Measurements from ENCODE around the gene PRG2.

PRG2 gene

DNA sequence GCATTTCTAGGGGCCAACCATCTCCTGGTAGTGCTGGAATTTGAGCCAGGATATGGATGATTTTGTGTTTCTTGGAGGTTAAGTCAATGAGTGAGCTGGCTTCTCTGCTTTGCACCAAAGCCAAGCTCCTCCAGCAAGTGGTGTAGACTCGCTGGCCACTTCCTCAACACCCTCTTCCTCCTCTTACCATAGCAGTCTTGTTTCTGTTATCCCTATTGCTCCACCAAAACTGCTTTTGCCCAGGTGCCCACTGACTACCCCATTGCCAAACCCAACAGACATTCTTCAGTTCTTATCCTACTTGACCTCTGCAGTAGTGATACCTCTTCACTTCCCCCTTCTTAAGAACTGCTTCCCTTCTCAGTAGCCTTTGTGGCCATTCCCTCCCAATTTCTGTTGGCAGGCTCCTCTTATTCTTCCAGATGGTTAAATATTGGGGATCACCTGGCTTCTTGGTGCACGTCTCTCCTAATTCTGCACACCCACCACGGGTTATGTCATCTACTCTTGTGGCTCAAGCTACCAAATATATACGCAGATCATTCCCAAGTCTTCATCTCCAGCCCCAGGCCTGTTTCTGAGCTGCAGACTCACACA, 7.0 kb upstream of the PRG2 start:
- in situ Hi-C loops (cut with MboI; ENCODE audit: low sequenced_read_pairs) = no loop called here

DNA sequence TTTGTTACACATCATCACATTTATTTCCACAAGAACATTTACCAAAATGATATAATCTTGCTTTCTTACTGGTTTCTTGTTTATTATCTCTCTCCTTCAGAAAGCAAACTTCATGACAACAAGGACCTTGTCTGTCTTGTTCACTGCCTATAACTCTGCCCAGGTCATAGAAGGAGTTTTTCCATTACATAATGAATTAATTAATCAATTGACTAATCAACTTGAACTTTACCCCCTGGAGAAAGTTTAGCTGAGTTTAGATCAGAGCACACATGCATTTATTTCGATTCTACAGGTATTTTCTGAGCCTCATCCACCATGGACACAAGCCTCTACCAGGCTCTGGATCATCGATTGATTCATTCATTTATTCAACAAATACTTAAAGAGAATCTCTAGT, 6.3 kb upstream of the PRG2 start:
- in situ Hi-C loops (cut with MboI; ENCODE audit: low sequenced_read_pairs) = no loop called here

DNA sequence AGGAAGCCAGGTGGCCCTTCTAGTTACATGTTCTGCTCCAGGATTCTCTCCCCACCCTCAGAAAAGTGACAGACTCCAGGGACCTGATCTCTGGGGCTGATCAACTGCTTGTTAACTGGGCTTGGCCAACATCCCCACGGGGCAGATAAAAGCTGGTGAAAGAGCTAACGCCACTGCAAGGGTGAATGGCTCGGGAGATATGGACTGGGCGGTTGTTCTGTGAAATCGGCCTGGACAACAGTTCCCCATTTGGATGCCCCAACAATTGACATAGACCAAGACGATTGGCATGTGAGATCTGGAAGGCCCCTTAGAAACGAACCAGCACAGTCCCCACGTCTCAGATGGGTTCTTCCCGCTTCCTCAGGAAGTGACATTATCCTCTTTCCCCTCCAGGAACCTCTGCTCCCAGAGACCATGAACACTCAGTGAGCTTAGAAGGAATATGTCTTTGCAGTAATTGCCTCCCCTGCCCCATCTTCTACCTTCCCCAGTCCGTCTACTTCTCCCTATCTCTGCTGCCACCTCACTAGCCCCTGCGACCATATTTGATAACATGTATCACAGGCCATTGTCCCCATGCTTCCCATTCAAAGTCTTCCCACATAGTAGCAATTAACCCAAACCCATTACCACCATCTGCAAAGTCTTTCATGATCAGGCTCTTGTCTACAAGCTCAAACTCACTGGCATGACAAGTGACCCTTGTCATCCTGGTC, 5.6 kb upstream of the PRG2 start:
- in situ Hi-C loops (cut with MboI; ENCODE audit: low sequenced_read_pairs) = no loop called here

DNA sequence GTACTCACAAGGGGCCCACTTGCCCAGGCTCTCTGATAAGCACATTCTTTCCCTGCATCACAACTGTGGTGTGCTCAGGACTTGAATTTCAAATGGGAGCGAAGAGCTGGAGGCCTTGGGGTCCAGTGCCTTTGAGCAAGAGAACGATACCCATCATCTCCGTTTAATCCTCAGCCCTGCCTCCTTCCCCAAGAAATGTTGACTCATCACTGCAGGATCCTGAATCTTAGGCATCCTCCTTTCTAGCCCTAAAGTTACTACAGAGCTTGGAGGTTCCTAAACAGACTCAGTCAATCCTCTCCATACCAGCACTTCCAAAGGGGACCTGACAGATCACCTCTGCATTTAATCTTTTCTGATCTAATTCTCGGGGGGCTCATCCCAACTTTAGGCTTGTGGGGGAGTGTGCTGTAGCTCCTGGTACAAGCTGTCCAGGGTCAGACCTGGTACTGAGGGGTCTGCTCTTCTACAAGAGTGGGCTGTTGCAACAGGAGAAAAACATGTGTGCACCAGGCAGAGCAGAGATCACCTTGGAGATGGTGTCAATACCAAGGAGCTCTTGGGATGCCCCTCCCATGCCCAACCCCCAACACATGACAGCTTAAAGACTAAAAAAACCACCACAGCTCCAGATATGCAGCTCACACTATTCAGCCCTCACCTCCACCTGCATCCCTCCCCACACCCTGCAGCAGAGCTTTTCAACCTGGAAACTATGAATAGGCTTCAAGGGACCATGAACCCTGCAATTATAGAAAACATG, 3.9 kb upstream of the PRG2 start:
- in situ Hi-C loops (cut with MboI; ENCODE audit: low sequenced_read_pairs) = no loop called here

DNA sequence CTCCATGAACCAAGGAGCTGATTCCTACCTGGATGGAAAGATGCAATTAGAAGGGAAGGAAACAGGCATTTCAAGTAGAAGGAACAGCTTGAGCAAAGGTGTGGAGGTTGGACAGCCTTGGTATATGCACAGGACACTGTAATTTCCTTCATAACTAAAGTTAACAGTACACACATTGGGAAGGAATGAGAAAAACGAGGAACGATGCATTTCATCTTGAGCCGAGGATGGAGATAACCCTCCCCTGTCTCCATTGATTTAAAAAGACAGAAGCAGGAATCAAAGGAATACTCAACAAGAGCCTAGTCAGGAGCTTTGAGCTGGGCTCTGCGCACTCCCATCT, 2.3 kb upstream of the PRG2 start:
- in situ Hi-C loops (cut with MboI; ENCODE audit: low sequenced_read_pairs) = no loop called here

DNA sequence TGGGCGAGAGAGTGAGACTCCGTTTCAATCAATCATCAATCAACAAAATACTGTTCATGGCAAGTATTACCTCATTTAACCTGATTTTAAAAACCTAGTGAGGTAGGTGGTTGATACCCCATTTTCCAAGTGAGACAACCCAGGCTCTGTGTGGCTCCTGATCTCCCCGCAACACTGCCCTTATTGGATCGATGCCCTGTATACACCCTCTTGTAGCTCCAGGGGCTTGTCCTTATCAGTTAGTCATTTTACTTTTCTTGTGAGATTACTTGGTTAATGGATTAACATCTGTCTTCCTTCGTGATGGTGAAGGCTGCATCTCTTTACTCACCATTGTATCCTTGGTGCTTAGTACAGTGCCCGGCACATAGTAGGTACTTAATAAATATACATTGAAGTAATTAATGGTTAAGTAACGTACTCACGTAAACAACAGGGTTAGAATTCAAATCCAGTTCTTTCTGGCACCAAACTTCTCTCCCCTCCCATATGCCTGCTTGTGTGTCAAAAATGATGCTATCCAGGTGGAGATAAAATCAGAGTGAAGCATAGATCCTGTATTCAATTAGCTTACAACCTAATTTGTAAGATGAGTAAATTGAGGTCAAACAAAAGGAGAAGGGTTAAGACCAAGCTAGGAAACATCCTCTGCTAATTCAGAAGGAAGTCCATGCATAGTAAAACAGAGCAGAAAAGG, 1.8 kb upstream of the PRG2 start:
- in situ Hi-C loops (cut with MboI; ENCODE audit: low sequenced_read_pairs) = no loop called here

DNA sequence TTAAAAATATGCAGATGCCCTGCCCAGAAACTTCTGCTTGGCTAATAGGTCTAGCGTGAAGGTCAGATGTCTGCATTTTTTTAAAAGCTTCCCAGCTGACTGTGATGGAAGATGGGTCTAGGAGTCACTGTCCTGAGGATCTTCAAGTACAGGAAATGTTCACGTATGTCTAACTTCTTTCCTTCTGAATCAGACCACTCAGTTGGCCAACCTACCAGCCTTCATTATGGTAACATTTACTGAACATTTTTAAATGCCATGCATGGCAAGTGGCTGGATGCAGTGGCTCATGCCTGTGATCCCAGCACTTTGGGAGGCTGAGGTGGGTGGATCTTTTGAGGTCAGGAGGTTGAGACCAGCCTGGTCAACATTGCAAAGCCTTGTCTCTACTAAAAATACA, 1.1 kb upstream of the PRG2 start:
- in situ Hi-C loops (cut with MboI; ENCODE audit: low sequenced_read_pairs) = no loop called here

DNA sequence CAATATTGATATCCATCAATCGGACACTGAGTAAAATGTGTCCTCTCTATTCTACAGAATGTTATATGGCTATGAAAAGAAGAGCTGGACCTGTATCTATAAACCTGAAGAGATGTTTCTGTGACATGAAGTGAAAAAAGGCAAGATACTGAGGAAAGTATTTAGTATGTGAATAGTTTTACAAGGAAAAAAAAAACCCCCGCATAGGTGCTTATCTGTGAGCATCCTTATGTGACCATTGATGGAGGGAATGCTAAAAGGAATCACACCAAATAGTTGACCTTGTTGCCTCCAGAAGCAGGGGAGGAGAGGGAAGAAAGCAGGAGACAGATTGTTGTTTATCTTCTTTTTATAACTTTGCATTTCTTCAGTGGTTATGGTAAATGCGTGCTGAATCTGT, 661 bp upstream of the PRG2 start:
- in situ Hi-C loops (cut with MboI; ENCODE audit: low sequenced_read_pairs) = no loop called here

DNA sequence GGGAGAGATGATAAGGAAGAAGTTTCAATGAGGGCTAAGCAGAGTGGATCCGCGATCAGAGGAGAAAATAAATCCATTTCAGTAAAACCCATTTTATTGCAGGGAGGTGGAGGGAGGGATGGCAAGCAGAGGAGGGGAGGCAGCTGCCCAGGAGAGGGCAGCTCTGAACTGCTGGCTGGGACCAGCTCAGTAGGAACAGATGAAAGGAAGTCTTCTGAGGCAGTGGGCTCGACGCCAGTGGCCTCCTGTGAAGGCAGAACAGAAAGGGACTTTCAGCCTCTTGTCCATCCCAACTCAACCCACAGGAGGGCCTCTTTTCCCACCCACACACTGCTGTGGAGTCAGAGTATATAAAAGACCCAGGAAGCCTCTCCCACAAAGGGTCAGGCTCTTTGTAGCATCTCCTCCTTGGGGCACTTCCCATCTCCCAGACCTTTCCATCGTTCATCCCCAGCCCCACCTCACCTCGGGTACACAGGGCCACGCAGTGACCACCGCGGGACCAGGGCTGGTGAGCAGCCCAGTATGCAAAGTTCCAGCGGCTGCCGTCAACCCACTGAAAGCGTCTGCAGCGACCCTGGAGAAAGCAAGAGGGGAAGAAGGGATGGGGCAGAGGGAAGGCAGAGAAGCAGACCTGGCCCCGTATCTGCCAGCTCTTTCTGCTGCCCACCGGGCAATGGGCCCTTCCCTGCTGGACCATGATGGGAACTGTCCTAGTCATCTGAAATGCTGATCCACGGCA, 3.0 kb downstream of the PRG2 start:
- in situ Hi-C loops (cut with MboI; ENCODE audit: low sequenced_read_pairs) = no loop called here

DNA sequence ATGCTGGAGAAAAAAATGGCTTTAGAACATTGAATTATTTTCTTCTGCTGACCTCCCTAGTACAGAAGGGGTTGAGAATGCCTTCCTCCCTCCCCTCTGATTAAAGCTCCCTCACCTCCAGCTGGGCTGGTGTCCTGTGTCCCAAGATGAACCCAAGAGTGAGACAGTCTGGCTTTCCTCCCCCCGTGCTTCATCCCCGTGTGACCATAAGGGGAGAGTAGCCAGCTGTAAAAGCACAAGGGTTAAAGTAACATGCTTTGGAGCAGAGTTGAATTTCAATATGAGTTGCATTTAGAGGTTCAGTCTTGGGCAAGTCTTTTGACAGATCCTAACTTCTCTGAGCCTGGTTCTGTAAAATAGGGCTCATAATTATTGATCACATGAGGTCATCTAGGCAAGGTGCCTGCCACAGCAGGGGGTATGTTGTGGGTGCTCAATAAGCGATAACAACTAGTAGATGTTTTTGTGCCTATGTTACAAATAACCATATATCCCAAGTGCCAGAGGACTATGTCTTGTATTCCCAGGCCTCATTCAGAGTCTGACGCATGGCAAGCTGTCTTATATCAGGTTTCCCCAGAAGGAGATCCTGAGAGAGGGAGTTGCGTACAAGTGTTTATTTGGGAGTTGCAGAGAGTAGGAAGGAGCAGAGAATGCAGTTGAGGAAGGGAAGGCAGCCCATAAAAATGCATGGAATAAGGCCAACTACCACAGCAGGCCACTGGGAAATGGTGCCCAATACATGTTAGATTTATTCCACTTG, 4.1 kb downstream of the PRG2 start:
- in situ Hi-C loops (cut with MboI; ENCODE audit: low sequenced_read_pairs) = no loop called here

DNA sequence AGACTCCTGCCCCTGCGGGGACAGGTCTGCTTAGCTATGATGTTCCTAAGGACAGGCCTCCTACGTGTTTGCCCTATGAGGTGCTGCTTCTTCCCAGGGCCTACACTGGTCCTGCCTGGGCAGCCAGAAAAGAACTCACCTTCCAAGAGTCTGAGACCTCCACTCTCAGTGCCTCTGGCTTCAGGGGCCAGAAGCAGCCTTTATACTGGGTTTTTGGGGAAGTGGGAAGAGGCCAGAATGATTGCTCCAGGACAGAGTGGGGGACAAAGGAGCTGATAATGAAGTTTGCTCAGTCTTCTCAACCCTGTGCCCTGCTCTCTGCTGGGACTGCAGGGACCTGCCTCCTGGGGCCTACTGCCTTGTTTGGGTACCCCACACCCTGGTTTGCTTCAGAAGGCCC, 9.5 kb downstream of the PRG2 start, which contains the start of gene PRG3:
Gene PRG3, minus strand, starts transcription at position 176 of the 400 bp plus-strand sequence. CDS start 442 bp downstream, outside the sequence.
- in situ Hi-C loops (cut with MboI; ENCODE audit: low sequenced_read_pairs) = no loop called here

DNA sequence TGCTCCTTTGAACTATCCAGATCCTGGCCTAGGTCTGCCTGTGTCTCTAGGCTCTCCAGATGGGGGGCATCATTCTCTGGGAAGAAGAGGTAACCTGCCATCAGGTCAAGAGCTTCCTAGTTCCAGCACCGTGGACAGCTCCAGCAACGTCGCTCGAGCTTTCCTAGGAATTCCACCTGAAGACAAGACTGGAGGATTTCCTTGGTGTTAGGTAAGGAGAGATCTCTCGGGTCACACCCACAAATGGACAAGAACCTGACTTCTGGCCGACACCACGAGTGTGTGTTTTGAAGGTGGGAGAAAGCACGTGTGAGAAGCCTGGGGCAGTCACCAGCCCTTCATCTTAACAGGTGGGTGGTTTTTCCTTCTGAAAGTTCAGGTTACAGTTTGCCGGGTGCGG, 10.7 kb downstream of the PRG2 start:
- in situ Hi-C loops (cut with MboI; ENCODE audit: low sequenced_read_pairs) = no loop called here

DNA sequence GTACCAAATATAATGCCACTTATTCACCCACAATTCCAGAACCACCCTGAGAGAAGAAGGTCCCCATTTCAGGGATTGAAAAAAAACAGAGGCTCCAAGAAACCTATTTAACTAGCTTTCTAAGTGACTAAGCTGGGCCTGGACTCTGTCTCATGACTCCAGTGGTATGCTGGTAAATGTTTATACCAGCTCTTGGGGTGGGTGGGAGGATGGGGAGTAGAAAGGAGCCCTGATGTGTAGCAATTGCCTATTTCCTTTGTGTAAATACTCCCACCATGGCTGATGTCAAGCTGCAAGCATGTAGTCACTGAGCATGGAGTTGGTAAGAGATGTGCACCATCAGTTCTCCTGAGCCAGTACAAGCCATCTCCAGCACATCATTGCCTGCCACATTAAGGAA, 12.3 kb downstream of the PRG2 start:
- in situ Hi-C loops (cut with MboI; ENCODE audit: low sequenced_read_pairs) = no loop called here

DNA sequence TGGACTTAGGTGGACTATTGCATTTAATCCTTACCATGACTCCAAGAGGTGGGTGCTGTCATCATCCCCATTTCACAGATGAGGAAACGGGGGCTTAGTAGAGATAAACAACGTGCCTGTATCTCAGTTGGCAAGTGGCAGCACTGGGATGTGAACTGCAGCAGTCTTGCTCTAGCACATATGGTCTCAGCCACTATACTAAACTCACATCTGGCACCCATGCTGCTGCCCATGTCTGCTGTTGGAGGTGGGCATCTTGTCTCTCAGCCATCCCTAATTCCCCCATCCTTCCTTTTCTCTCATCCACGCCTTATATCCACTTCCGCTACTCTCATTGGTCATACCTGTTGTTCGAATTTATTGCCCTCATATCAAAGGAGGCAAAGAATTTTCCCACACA, 13.3 kb downstream of the PRG2 start:
- in situ Hi-C loops (cut with MboI; ENCODE audit: low sequenced_read_pairs) = no loop called here

DNA sequence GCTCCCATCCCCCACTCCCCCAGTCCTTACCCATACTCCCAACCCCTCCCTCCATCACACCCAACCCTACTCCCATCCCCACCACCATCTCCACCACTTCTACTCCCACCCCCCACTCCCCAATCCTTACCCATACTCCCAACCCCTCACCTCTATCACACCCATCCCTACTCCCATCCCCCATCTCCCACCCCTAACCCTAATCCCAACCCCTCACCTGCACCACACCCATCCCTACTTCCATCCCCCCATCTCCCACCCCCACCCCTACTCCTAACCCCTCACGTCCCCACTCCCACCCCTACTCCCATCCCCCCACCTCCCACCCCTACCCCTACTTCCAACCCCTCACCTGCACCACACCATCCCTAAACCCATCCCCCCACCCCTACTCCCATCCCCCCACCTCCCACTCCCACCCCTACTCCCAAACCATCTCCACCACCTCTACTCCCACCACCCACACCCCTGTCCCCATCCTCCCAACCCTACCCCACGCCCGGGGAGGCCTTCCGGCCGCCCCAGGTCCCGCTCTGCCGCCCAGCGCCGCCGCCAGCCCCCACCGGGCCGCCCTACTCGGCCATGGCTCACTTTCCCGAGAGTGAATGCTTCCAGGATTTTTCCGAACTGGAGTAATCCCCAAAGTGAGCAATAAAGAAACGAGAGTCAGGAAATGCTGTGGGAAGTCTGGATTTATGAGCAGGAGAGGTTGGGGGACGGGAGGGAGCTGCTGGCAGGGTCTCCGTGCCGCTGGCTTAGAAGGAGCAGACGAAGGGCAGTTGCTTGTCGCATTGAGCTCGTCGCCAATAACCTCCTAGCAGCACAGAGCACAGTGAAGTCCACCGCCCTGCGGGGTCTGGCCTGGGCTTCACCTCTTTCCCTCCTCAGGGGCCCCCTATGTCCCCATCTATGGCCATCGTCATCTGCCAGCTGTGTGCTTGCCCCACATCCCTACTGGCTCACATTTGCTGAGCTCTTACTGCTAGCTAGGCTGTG, 14.1 kb downstream of the PRG2 start:
- in situ Hi-C loops (cut with MboI; ENCODE audit: low sequenced_read_pairs) = no loop called here

DNA sequence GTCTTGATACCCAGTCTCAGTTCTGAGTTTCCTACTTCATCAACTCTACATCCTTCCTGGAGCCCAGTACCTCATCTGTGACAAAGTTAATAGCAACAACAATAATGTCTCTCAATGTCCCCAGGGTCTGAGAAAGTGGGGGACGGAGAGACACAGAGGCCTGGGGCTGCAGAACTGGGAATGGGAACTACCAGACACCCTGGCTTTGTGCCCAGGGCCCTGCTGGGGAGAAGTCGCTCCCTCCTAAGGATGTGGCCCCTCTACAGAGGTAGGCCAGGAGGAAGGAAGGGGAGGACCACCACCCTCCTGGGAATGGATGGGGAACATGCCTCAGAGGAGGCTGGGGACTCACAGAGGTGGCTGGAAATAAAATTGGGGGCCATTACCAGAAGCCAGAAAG, 15.0 kb downstream of the PRG2 start:
- in situ Hi-C loops (cut with MboI; ENCODE audit: low sequenced_read_pairs) = no loop called here

DNA sequence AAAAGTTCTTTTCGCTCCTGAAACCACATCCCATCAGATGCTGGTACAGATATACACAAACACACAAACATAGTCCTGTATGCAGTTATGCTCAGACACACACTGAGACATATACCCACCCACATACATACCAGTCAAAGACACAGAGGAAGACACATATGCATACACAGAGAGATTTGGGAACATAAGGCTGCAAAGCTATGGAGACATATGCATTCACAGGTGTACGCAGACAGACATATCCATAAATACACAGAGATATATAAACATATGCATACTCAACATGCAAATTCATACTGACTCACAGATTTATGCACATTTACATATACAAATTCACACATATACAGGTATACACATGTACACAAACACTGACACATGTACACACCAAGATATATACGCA, 15.5 kb downstream of the PRG2 start:
- in situ Hi-C loops (cut with MboI; ENCODE audit: low sequenced_read_pairs) = no loop called here

DNA sequence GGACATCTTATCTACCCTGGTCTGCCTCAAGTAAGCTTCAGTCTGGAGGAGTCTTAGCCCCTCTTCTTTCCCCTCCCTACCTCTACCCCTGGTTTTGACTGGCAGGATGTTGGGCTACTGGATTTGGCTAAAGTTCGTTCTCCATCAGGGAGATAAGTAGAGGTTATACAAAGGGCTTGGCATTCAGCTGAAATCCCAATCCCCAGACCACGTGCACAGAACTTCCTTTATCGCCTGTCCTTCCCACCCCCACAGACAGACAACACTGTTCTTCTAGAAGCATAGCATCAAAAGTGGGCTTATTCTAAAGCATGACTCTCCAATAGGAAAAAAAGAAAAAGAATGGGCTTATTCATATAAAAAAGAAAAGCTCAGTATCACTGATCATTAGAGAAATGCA, 17.3 kb downstream of the PRG2 start:
- in situ Hi-C loops (cut with MboI; ENCODE audit: low sequenced_read_pairs) = no loop called here

DNA sequence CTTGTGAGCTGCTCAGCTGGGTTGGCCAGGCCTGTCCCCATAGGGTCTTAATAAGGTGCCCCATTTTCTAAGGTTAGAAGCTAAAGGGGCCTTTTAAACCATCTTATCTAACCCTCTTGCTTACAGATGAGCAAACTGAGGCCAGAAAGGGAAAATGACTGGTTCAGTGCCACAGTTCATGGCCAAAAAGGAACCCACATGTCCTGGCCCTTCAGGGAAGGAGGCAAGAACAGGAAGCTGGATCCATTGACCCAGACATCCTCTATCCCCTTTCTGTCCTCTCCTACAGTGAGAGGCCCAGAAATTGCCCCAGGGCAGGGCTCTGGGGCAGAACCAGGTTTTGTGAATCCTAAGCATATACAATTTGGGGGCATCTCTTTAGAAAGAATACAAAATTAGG, 19.5 kb downstream of the PRG2 start:
- in situ Hi-C loops (cut with MboI; ENCODE audit: low sequenced_read_pairs) = no loop called here

Measured in HL-60/S4 treated with retinoic acid at 250 ng/mL for 4 days and 3 days (cell line).